ENCODE measurements around the gene NUTM2G.
"Not testable (repeated sequence)": the region's sequence is repeated elsewhere in the genome, so short reads cannot be mapped to it uniquely, and the experiment has no call there.

NUTM2G gene

GRCh38 chr9:96928543-96928942 lies at the start of gene NUTM2G:
Gene NUTM2G, plus strand, starts transcription at chr9:96928843. Its CDS starts 182 bp downstream, at chr9:96929025.
- not testable (repeated sequence) for DNase-seq (ENCODE audit: low spot score)

GRCh38 chr9:96883922-96884321 lies 44.7 kb upstream of the NUTM2G start:
- DNase-seq (ENCODE audit: low spot score): no peak

DNA sequence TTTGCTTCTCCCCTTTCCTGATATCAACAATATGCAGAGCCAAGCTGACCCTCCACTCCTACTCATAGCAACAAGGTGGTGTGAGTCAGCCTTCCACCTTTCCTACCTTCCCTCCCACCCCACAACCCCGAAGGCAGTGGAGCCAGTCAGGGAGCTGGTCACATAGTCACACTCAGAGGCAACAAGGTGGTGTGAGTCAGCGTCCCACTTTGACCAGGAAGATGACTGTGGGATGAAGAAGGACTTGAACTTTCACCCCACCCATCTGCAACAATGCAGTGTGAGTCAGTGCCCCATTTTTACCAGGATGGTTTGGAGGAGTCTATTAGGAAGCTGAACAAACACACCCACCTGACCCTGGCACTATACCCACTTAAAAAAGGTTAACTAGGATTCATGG lies 44.2 kb upstream of the NUTM2G start:
- no peak for DNase-seq (ENCODE audit: low spot score)

DNA sequence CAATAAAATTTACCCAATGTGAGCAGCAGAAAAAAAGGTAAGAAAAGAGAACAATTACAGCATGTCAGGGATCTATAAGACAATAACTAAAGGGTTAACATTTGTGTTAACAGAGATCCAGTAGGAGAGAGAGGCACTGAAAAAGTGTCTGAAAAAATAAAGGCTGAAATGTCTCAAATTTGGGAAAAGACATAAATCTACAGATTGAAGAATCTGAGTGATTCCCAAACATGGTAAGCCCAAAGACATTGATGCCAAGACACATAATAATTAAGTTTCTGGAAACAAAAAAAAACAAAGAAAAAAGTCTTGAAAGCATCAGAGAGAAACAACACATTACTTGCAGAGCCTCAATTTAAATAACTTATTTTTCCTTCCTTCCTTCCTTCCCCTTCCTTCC lies 43.2 kb upstream of the NUTM2G start:
- no peak for DNase-seq (ENCODE audit: low spot score)

GRCh38 chr9:96888591-96888990 lies 40.1 kb upstream of the NUTM2G start:
- no peak for DNase-seq (ENCODE audit: low spot score)

DNA sequence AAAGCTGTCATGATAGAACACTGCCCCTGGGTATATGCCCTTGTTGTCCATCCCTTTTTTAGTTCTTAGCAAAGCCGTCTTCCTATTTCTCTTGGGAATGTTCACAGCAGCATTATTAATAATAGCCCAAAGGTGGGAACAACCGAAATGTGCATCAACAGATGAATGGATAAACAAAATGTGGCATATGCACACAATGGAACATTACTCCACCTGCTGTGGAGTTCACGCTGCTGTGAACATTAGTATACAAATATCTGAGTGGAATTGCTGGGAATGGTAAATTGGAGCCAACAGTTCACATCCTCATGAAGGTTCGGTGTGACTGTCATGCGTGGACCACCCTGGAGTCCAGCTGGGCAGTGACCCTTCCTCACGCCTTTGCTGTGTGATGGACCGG lies 36.5 kb upstream of the NUTM2G start:
- no peak for DNase-seq (ENCODE audit: low spot score)

- DNase-seq (ENCODE audit: low spot score): not testable (repeated sequence)
Observed at GRCh38 chr9:96900010-96900409, 28.6 kb upstream of the NUTM2G start.

- DNase-seq (ENCODE audit: low spot score): not testable (repeated sequence)
Observed at GRCh38 chr9:96904947-96905722, 23.5 kb upstream of the NUTM2G start.

DNA sequence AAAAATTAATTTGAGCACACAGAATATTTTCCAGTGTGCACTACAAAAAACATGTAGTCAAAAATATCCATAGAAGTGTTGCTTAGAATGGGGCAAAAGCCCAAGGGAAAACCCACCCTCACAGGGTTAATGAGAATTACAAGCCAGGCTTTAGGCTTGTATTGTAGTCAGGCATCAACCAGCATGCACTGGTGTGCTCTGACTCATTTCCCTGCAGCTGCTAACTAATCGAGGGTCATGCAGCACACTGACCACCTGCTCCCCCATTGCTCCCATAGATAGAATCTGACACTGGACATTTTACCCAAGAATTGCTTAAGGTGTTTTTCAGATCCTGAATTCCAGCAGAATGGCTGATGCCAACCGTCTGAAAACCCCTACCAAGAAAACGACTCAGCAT lies 20.2 kb upstream of the NUTM2G start:
- DNase-seq (ENCODE audit: low spot score): not testable (repeated sequence)

DNA sequence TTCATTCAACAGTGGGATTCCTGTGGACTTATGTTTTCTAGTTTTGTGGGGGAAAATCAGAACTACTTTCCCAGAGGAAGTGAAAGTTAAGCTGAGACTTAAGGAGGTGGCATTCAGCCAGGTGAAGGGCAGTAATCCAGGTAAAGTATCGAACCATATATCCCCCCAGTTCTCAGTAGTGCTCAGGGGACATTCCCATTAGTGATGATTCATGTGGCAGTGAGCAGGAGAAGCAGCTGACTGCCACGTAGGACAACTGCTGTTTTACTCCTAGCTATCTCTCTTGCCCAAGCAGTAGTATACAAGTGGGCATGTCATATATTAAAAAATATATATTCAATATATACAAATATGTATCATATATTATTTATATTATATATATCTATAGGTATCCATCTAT lies 13.1 kb upstream of the NUTM2G start:
- DNase-seq (ENCODE audit: low spot score): not testable (repeated sequence)

GRCh38 chr9:96916531-96916930 lies 12.1 kb upstream of the NUTM2G start:
- DNase-seq (ENCODE audit: low spot score): not testable (repeated sequence)

DNA sequence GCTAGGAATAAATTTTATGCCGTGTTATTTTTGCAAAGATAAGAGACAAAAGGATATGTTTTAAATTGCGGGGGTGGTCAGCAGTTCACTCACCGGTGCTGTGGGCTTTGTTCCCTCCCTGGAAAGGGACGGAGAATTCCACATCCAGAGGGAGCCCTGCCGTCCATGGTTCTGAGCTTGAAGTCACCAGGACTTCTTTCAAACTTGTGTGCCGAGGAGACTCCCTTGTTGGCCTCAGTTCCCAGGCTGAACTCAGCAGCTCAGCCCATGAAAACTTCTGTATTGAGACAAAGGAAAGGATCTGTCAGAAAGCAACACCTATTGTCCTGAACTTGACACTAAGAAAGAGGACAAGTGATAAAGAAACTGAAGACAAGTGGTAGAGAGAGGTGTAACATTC lies 10.1 kb upstream of the NUTM2G start:
- not testable (repeated sequence) for DNase-seq (ENCODE audit: low spot score)

- DNase-seq (ENCODE audit: low spot score): not testable (repeated sequence)
Observed at GRCh38 chr9:96920803-96921202, 7.8 kb upstream of the NUTM2G start.

- peak; percentile 1 for DNase-seq (ENCODE audit: low spot score)
Observed at GRCh38 chr9:96925587-96925986, 3.1 kb upstream of the NUTM2G start.

DNA sequence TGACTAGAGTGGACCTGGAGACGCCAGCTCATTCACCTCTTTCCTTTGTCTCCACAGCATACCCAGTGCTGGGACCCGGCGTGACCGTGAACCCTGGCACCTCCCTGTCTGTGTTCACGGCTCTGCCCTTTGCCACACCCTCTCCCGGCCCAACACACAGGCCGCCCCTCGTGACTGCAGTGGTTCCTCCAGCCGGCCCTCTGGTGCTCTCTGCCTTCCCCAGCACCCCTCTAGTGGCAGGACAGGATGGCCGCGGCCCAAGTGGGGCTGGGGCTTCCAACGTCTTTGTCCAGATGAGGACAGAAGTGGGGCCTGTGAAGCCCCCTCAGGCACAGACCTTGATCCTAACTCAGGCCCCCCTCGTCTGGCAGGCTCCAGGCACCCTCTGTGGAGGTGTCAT lies 3.0 kb downstream of the NUTM2G start:
- DNase-seq (ENCODE audit: low spot score): not testable (repeated sequence)

GRCh38 chr9:96934097-96934496 lies 5.5 kb downstream of the NUTM2G start:
- not testable (repeated sequence) for DNase-seq (ENCODE audit: low spot score)

- not testable (repeated sequence) for DNase-seq (ENCODE audit: low spot score)
Observed at GRCh38 chr9:96934706-96935105, 6.1 kb downstream of the NUTM2G start.

DNA sequence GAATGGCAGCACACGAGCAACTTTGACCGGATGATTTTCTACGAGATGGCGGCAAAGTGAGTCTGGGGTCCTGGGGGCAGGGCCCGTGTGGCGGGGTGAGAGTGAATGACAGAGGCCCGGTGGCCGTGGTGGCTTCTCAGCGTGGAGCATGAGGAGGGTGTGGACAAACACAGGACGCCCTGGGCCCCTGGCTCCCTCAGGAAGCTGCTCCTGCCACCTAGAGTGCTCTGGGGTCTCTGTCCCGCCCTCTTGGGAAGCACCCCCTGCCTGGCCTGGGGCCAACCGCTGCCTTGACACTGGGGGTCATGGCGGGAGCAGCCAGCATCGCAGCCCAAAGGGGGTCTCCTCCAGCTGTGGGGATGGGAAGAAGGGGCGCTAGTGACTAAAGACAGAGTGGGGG lies 6.8 kb downstream of the NUTM2G start:
- DNase-seq (ENCODE audit: low spot score): not testable (repeated sequence)

DNA sequence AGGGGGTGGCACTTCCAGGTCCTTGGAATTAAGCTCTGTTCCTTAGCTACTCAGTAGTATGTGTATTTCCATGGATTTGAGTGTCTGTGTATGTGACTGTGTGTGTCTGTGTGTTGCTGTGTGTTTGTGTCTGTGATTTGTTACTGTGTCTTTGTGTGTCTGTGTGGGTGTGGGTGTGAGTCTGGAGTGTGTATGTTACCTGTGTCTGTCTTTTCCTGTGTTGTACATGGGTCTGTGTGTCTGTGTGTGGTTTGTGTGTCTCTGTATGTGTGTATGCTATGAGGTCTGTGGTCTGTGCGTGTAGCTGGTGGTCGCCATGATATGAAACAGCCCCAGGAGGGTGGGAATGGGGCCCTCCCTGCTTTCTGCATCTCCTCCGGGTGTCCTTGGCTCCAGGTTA lies 8.8 kb downstream of the NUTM2G start:
- not testable (repeated sequence) for DNase-seq (ENCODE audit: low spot score)

- not testable (repeated sequence) for DNase-seq (ENCODE audit: low spot score)
Observed at GRCh38 chr9:96938957-96939665, 10.5 kb downstream of the NUTM2G start.

DNA sequence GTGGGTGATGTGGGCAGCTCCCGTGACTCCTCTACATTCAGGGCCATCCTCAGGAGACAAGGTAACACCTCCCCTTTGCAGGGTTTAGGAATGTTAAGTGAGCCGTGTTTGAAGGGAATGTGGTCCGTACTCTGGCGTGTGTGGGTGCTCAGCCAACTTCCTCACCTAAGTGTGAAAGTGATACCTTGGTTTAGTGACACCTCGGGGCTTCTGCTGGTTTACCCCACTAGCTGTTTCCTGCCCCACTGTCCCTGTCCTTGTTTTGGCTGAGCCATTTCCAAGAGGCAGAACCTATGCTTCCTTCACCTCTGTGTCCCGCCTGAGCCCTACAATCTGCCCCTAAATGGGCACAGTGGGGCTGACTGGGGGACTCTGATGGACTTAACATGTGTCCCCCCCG lies 12.3 kb downstream of the NUTM2G start:
- not testable (repeated sequence) for DNase-seq (ENCODE audit: low spot score)

- DNase-seq (ENCODE audit: low spot score): not testable (repeated sequence)
Observed at GRCh38 chr9:96941628-96942027, 13.0 kb downstream of the NUTM2G start.

- DNase-seq (ENCODE audit: low spot score): not testable (repeated sequence)
Observed at GRCh38 chr9:96942181-96942580, 13.5 kb downstream of the NUTM2G start.

Data from pons (tissue), 1 donor.